ENCODE measurements around the gene ARID1B.

Gene ARID1B

GRCh38 chr6:157152556-157152955 lies 375.4 kb downstream of the ARID1B start:
- Histone ChIP-seq H4K20me1 (ENCODE audit: insufficient read depth, low read length) (no peaks in the 10 kb centered on the region), H3K9ac (ENCODE audit: low read length) (no peak overlapping the region), H3K79me2 (ENCODE audit: low read length) (no peaks in the 10 kb centered on the region), H3K27ac (ENCODE audit: low read length) (no peak overlapping the region), H3K36me3 (replicated peaks; ENCODE audit: insufficient read depth, low read length) (no peaks in the 10 kb centered on the region; the same call in 1 of the 2 replicates), H2AFZ (ENCODE audit: low read length) (no peak overlapping the region), H3K9me3 (replicated peaks; ENCODE audit: insufficient read depth, low read length) (no peaks in the 10 kb centered on the region), H3K27me3 (replicated peaks; ENCODE audit: insufficient read depth, low read length) (no peaks in the 10 kb centered on the region), H3F3A (ENCODE audit: insufficient read depth, low read length) (no peaks in the 10 kb centered on the region), H3K4me2 (ENCODE audit: low read depth, low read length) (no peak overlapping the region), H3K4me3 (ENCODE audit: low read length) (no peak overlapping the region), H3K4me1 (ENCODE audit: low read length) (no peaks in the 10 kb centered on the region), H3K9me2 (replicated peaks; ENCODE audit: insufficient read depth, low read length) (no peaks in the 10 kb centered on the region)
- TF ChIP-seq CTCF (IDR thresholded peaks at IDR 0.05; ENCODE audit: low read length) (no peak), EZH2 (optimal IDR thresholded peaks at IDR 0.05; ENCODE audit: low read depth, low read length) (no peak), EZH2phosphoT487 (IDR thresholded peaks at IDR 0.05; ENCODE audit: low read length) (no peak)
- DNase-seq = no peak

- H3K9me2 ChIP-seq (replicated peaks; ENCODE audit: insufficient read depth, low read length) = no peaks in the 10 kb centered on the region
- TF ChIP-seq EZH2 (optimal IDR thresholded peaks at IDR 0.05; ENCODE audit: low read depth, low read length) = no peak
- no peak for TF ChIP-seq CTCF (IDR thresholded peaks at IDR 0.05; ENCODE audit: low read length)
- TF ChIP-seq EZH2phosphoT487 (IDR thresholded peaks at IDR 0.05; ENCODE audit: low read length) = no peak
- H3K79me2 ChIP-seq (ENCODE audit: low read length) = no peaks in the 10 kb centered on the region
- no peaks in the 10 kb centered on the region for H3F3A ChIP-seq (ENCODE audit: insufficient read depth, low read length)
- no peaks in the 10 kb centered on the region for H4K20me1 ChIP-seq (ENCODE audit: insufficient read depth, low read length)
- no peaks in the 10 kb centered on the region for H3K36me3 ChIP-seq (replicated peaks; ENCODE audit: insufficient read depth, low read length)
- H3K9ac ChIP-seq (ENCODE audit: low read length) = no peak overlapping the region
- no peaks in the 10 kb centered on the region for H3K9me3 ChIP-seq (replicated peaks; ENCODE audit: insufficient read depth, low read length)
- no peak overlapping the region for H2AFZ ChIP-seq (ENCODE audit: low read length)
- no peak for DNase-seq
- H3K27ac ChIP-seq (ENCODE audit: low read length) = no peak overlapping the region
- no peak overlapping the region for H3K4me2 ChIP-seq (ENCODE audit: low read depth, low read length)
- H3K4me3 ChIP-seq (ENCODE audit: low read length) = no peak overlapping the region
- no peaks in the 10 kb centered on the region for H3K4me1 ChIP-seq (ENCODE audit: low read length)
- no peaks in the 10 kb centered on the region for H3K27me3 ChIP-seq (replicated peaks; ENCODE audit: insufficient read depth, low read length)
These were observed 378.6 kb downstream of the ARID1B start for GRCh38 chr6:157155804-157156203.

GRCh38 chr6:157157258-157157657 lies 380.1 kb downstream of the ARID1B start:
- no peak for TF ChIP-seq CTCF (IDR thresholded peaks at IDR 0.05; ENCODE audit: low read length)
- no peak for TF ChIP-seq EZH2phosphoT487 (IDR thresholded peaks at IDR 0.05; ENCODE audit: low read length)
- TF ChIP-seq EZH2 (optimal IDR thresholded peaks at IDR 0.05; ENCODE audit: low read depth, low read length) = no peak
- H3K36me3 ChIP-seq (replicated peaks; ENCODE audit: insufficient read depth, low read length) = no peaks in the 10 kb centered on the region
- no peak overlapping the region for H3K4me2 ChIP-seq (ENCODE audit: low read depth, low read length)
- H4K20me1 ChIP-seq (ENCODE audit: insufficient read depth, low read length) = no peaks in the 10 kb centered on the region
- H3K4me3 ChIP-seq (ENCODE audit: low read length) = no peak overlapping the region
- no peaks in the 10 kb centered on the region for H3K79me2 ChIP-seq (ENCODE audit: low read length)
- no peaks in the 10 kb centered on the region for H3K4me1 ChIP-seq (ENCODE audit: low read length)
- DNase-seq = no peak
- no peaks in the 10 kb centered on the region for H3K9me2 ChIP-seq (replicated peaks; ENCODE audit: insufficient read depth, low read length)
- H3K27ac ChIP-seq (ENCODE audit: low read length) = no peak overlapping the region
- no peak overlapping the region for H2AFZ ChIP-seq (ENCODE audit: low read length)
- no peaks in the 10 kb centered on the region for H3F3A ChIP-seq (ENCODE audit: insufficient read depth, low read length)
- H3K9ac ChIP-seq (ENCODE audit: low read length) = no peak overlapping the region
- H3K9me3 ChIP-seq (replicated peaks; ENCODE audit: insufficient read depth, low read length) = no peaks in the 10 kb centered on the region
- no peaks in the 10 kb centered on the region for H3K27me3 ChIP-seq (replicated peaks; ENCODE audit: insufficient read depth, low read length)

Data from MM.1S (cell line).